Nephron (organoid): ENCODE results near the gene SIVA1.

Source experiments
- H3K27ac Mint-ChIP-seq, 3 experiments: 2 replicates each; pipeline ENCODE4 v1.8.0; 2020; ENCODE audit warnings: mixed read lengths in 3 of 3, mild to moderate bottlenecking in 2 of 3, moderate library complexity in 1 of 3
- H3K27me3 Mint-ChIP-seq: 2 replicates; pipeline ENCODE4 v1.8.0; 2021; ENCODE audit warnings: low read depth, mild to moderate bottlenecking, moderate library complexity, mixed read lengths
- H3K36me3 Mint-ChIP-seq: 2 replicates; pipeline ENCODE4 v1.8.0; 2020; ENCODE audit warnings: low read depth, mixed read lengths
- H3K4me1 Mint-ChIP-seq: 2 replicates; pipeline ENCODE4 v1.8.0; 2020; ENCODE audit warnings: mixed read lengths
- H3K4me3 Mint-ChIP-seq, 3 experiments: 2 replicates each; pipeline ENCODE4 v1.8.0; 2020; ENCODE audit warnings: mild to moderate bottlenecking in 3 of 3, mixed read lengths in 3 of 3, moderate library complexity in 2 of 3
- H3K9me3 Mint-ChIP-seq: 2 replicates; pipeline ENCODE4 v1.8.0; 2020; ENCODE audit warnings: mixed read lengths
- TF ChIP-seq, protein P1 (sequence below), 3 experiments: fragments of 200-600 bp; sonication (generic); IDR thresholded peaks; one replicate each; pipeline ENCODE4 v1.5.0; 2021; ENCODE audit warnings: antibody characterized with exemption in 3 of 3; ENCODE audit not compliant: unreplicated experiment in 3 of 3

Gene SIVA1

DNA sequence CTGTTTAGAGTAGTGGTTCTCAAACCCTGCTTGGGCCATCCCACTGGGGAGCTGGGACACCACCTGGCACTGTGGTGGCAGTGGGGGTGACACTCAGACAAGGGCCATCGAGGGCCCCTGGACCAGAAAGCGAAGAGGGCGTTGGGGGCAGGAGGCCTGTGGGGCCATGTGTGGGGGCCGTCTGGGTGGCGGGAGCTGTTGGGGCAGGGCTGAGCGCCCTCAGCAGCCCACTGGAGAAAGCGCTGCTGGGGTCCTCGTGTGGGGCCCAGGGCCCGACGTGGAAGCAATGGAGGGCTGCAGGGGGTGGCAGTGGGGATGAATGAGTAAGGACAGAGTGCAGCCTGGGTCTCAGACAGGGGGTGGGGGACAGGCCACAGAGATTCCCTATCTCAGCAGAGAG is 34.8 kb upstream of the SIVA1 start:
- Mint-ChIP-seq H3K4me3 (peak overlapping the region in 1 of 3 experiments; percentile 6), H3K27ac (no peak overlapping the region), H3K4me1 (peaks cover 12% of the 10 kb centered on the region), H3K27me3 (no peaks in the 10 kb centered on the region), H3K36me3 (peaks cover 13% of the 10 kb centered on the region), H3K9me3 (no peaks in the 10 kb centered on the region)
- TF ChIP-seq, protein P1, sequence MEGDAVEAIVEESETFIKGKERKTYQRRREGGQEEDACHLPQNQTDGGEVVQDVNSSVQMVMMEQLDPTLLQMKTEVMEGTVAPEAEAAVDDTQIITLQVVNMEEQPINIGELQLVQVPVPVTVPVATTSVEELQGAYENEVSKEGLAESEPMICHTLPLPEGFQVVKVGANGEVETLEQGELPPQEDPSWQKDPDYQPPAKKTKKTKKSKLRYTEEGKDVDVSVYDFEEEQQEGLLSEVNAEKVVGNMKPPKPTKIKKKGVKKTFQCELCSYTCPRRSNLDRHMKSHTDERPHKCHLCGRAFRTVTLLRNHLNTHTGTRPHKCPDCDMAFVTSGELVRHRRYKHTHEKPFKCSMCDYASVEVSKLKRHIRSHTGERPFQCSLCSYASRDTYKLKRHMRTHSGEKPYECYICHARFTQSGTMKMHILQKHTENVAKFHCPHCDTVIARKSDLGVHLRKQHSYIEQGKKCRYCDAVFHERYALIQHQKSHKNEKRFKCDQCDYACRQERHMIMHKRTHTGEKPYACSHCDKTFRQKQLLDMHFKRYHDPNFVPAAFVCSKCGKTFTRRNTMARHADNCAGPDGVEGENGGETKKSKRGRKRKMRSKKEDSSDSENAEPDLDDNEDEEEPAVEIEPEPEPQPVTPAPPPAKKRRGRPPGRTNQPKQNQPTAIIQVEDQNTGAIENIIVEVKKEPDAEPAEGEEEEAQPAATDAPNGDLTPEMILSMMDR (IDR thresholded peaks at IDR 0.05; ENCODE audit: unreplicated experiment in 3 of 3): no peak

DNA sequence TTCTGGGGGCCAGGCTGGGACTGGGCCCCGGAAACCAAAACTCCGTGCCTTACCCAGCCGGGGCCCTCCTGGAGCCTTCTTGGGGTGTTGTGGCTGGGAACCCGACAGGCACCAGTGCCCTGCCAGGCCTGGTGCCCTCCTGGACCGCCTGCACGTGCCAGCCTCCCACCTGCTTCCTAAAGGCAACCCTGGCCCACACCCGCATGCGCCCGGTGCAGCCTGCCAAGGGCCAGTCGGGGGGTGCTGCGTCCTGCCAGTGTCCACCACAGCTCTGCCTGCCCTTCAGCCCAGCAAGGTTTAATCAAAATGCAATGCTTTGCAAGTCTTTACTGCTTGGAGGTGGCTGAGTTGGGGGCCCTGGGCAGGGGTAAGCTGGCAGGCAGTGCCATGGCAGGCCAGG is 34.1 kb upstream of the SIVA1 start:
- Mint-ChIP-seq H3K27me3 (no peaks in the 10 kb centered on the region), H3K4me1 (peaks cover 12% of the 10 kb centered on the region), H3K4me3 (no peak overlapping the region), H3K36me3 (peaks cover 13% of the 10 kb centered on the region), H3K9me3 (no peaks in the 10 kb centered on the region), H3K27ac (no peak overlapping the region)
- TF ChIP-seq, protein P1 (IDR thresholded peaks at IDR 0.05; ENCODE audit: unreplicated experiment in 3 of 3): no peak

DNA sequence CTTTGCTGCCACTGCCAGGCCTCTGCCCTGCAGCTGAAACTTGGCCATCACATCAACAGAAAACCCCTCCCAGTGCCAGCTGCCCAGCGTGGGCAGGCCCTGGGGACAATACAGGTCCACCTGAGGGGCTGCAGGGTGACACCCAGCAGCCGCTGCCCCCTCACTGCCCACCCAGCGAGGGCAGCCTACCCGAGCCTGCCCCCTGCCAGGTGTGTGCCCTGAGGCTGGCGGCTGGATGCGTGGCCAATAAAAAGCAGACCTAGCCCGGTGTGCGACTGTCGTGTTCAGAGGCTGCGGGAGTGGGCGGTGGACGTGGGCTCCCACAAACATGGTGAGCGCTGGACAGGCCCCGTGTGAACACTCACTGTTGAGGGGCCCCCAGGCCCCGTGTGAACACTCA is 33.6 kb upstream of the SIVA1 start:
- H3K4me3 Mint-ChIP-seq: no peak overlapping the region
- TF ChIP-seq, protein P1 (IDR thresholded peaks at IDR 0.05; ENCODE audit: unreplicated experiment in 3 of 3): no peak
- peaks cover 12% of the 10 kb centered on the region for H3K4me1 Mint-ChIP-seq
- H3K27me3 Mint-ChIP-seq: no peaks in the 10 kb centered on the region
- no peaks in the 10 kb centered on the region for H3K9me3 Mint-ChIP-seq
- peaks cover 13% of the 10 kb centered on the region for H3K36me3 Mint-ChIP-seq
- no peak overlapping the region for H3K27ac Mint-ChIP-seq

DNA sequence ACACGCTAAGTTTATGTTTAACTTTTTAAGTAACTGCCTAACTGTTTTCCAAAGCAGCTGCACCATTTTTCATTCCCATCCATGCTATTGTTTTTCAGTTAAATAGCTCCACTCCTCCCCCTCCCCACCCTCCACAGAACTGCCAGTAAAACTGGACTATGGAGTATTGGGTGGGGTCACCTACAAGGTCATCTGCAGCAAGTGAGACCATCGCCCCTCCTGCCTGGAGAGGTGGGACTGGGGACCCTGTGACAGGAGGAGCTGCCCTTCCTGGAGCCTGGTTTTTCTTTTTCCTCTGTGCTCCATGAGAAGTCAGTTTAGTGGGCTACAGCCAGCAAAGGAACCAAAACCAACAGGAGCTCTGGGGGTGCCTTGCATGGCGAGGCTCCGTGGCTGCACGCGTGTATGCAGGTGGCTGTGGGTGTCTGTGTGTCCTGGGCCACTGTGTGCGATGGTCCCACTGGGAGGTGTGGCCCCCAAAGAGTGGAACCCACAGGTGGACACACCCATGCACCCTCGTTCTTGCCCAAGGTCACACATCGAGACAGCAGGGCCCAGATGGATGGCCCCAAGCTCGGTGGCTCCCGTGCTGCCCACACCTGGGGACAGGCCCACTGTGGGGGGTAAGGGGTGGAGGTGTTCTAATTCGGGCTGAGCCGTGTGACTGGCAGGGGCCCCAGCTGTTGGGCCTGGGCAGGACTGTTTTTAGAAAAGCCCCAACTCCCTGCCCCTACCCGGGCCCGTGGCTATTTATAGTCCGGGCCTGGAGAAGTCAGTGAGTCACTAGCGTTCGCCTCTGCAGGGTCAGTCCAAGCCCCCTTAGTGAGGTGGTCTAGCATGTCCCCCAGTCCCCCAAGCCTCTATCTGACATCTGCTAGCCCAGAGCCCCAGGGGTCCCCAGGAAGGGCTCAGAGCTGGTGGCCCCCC is 31.2 kb upstream of the SIVA1 start:
- peaks cover 13% of the 10 kb centered on the region for H3K36me3 Mint-ChIP-seq

DNA sequence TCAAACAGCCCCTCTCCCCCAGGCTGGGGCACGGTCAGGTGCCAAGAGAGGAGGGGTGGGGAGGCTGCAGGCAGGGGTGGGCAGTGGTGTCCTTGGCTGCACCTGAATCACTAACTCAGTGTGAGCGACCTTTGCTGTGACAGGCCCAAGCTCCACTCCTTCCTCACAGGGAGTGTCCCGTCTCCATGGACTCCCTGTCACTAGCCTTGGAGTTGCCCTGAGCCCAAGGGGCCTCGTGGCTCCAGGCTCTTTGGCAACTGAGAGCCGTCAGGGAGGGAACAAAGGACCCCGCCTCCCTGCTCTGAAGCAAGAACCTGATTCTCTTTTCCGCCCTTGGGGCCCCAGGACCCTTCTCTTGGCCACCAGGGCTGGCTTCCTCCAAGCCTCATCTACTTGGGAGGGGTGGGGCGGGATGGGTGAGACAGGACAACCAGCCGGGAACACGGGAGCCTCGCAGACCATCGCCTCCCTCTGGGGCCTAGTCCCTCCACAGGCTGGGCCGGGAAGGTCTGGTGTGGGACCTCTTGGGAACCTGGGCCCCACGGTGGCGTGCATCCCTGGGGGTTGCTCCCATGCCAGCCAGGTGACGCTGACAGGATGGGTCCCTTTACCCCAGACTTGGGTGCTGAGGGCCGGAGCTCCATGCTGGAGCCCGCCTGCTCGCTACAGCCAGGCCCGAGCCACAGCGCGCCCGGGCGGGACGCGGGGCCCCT is 29.9 kb upstream of the SIVA1 start:
- Mint-ChIP-seq H3K36me3 (peaks cover 5% of the 10 kb centered on the region), H3K4me3 (peak overlapping the region in 2 of 3 experiments; percentile 38 to 64), H3K4me1 (peaks cover 17% of the 10 kb centered on the region), H3K27ac (no peak overlapping the region), H3K27me3 (no peaks in the 10 kb centered on the region), H3K9me3 (no peaks in the 10 kb centered on the region)
- TF ChIP-seq, protein P1 (IDR thresholded peaks at IDR 0.05; ENCODE audit: unreplicated experiment in 3 of 3): no peak

More for the DNA sequence above, 31.2 kb upstream of the SIVA1 start:
- Mint-ChIP-seq H3K4me3 (peak overlapping the region; percentile 37 to 79 (median 64)), H3K4me1 (peaks cover 17% of the 10 kb centered on the region), H3K27me3 (no peaks in the 10 kb centered on the region), H3K9me3 (no peaks in the 10 kb centered on the region), H3K27ac (peak overlapping the region in 1 of 3 experiments; percentile 65)
- TF ChIP-seq, protein P1 (IDR thresholded peaks at IDR 0.05; ENCODE audit: unreplicated experiment in 3 of 3): no peak
